T-helper 2 cell treated with Interferon-gamma antibody and Interleukin-4, amounts not matched to agents 5 μg/mL and 100 μg/mL, for 36 hours (primary cell): ENCODE data around the gene TMEM178A.

Experiments
- DNase-seq: peaks from one replicate; pipeline ENCODE4 v3.0.0; 2021; ENCODE audit warnings: low spot score
- H3K27ac Mint-ChIP-seq: one replicate; pipeline ENCODE4 v1.8.0; 2021; ENCODE audit warnings: mild to moderate bottlenecking, mixed read lengths
- H3K27me3 Mint-ChIP-seq: one replicate; pipeline ENCODE4 v1.8.0; 2021; ENCODE audit warnings: low read depth, mixed read lengths
- H3K36me3 Mint-ChIP-seq: one replicate; pipeline ENCODE4 v1.8.0; 2021; ENCODE audit warnings: low read depth, mixed read lengths
- H3K4me1 Mint-ChIP-seq: one replicate; pipeline ENCODE4 v1.8.0; 2021; ENCODE audit warnings: low read depth, mixed read lengths
- H3K4me3 Mint-ChIP-seq: one replicate; pipeline ENCODE4 v1.8.0; 2022; ENCODE audit warnings: mild to moderate bottlenecking, moderate library complexity, mixed read lengths
- H3K9me3 Mint-ChIP-seq: one replicate; pipeline ENCODE4 v1.8.0; 2021; ENCODE audit warnings: mixed read lengths

TMEM178A gene

DNA sequence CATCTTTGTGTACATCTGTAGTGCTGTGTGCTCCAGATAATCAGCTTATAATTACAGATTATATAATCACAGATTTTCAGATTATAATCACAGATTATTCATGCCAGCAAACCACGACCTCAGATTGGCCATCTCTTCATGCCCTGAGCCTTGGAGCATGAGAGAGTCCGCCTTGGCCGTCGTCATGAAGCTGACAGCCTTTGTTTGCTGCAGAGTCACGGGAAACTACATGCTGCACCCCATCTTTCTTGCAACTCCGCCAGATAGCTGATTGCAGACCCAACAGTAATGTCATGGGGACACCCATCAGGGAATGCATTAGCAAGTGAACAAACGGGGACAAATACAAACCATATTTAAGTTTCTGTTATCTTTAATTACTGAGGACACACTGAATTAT lies 7.3 kb downstream of the TMEM178A start:
- no peaks in the 10 kb centered on the region for H3K4me1 Mint-ChIP-seq
- no peak overlapping the region for H3K4me3 Mint-ChIP-seq
- peaks cover 37% of the 10 kb centered on the region for H3K27me3 Mint-ChIP-seq
- DNase-seq: no peak
- no peak overlapping the region for H3K27ac Mint-ChIP-seq
- no peaks in the 10 kb centered on the region for H3K36me3 Mint-ChIP-seq
- no peaks in the 10 kb centered on the region for H3K9me3 Mint-ChIP-seq

DNA sequence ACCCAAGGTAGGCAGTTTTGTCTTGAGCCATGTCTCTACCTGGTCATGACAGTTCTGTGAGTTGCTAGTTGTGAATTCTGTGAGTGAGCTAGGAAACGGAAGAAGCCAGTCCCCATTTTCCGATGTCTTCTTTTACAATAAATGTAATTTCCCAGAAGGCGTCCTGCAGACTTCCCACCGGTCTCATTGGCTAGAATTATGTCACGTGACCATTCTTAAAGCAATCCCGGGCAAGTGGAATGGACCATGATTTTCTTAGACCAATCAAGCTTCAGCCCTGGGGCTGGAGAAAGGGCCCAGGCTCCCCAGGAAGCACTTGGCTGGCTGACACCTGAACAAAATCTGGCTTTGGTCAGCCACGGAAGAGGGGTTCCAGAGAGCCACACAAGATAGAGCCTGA lies 10.6 kb downstream of the TMEM178A start:
- no peaks in the 10 kb centered on the region for H3K36me3 Mint-ChIP-seq
- H3K4me3 Mint-ChIP-seq: no peak overlapping the region
- no peak overlapping the region for H3K27ac Mint-ChIP-seq
- H3K9me3 Mint-ChIP-seq: no peaks in the 10 kb centered on the region
- peaks cover 26% of the 10 kb centered on the region for H3K27me3 Mint-ChIP-seq
- no peaks in the 10 kb centered on the region for H3K4me1 Mint-ChIP-seq
- DNase-seq: no peak

DNA sequence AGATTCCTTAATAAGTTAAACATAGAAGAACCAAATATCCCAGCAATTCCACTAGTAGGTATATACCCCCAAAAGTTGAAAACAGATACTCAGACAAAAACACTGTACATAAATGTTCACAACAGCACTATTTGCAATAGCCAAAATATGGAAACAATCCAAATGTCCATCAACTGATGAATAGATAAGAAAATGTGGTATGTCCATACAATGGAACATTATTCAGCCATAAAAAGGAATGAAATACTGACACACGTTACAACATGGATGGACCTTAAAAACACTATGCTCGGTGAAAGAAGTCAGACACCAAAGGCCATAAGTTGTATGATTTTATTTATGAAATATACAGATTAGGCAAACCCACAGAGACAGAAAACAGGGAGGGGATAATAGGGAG lies 12.5 kb downstream of the TMEM178A start:
- Mint-ChIP-seq H3K9me3 (no peaks in the 10 kb centered on the region), H3K27me3 (peaks cover 24% of the 10 kb centered on the region), H3K4me1 (no peaks in the 10 kb centered on the region), H3K27ac (no peak overlapping the region), H3K4me3 (no peak overlapping the region), H3K36me3 (no peaks in the 10 kb centered on the region)
- DNase-seq: no peak

DNA sequence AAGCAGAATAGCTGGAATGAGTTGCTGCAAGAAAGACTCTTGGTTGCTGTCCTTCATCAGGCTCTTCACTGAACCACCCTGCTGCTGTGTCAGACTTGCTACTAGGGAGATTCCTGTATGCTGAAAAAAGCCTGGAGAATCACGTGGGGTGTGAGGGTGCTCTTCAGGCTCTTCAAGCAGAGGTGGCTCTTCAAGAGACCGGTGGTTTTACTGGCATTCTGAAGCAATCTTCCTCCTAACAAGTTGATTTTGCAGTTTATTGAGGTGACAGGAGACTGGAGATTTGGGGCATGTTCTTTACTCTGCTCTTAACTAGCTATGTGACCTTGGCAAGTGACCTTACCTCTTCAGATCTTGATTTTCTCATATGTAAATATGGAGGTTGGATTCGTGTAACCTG lies 14.1 kb downstream of the TMEM178A start:
- Mint-ChIP-seq H3K4me1 (no peaks in the 10 kb centered on the region), H3K4me3 (no peak overlapping the region), H3K36me3 (no peaks in the 10 kb centered on the region), H3K27me3 (peaks cover 27% of the 10 kb centered on the region), H3K27ac (no peak overlapping the region), H3K9me3 (no peaks in the 10 kb centered on the region)
- no peak for DNase-seq

DNA sequence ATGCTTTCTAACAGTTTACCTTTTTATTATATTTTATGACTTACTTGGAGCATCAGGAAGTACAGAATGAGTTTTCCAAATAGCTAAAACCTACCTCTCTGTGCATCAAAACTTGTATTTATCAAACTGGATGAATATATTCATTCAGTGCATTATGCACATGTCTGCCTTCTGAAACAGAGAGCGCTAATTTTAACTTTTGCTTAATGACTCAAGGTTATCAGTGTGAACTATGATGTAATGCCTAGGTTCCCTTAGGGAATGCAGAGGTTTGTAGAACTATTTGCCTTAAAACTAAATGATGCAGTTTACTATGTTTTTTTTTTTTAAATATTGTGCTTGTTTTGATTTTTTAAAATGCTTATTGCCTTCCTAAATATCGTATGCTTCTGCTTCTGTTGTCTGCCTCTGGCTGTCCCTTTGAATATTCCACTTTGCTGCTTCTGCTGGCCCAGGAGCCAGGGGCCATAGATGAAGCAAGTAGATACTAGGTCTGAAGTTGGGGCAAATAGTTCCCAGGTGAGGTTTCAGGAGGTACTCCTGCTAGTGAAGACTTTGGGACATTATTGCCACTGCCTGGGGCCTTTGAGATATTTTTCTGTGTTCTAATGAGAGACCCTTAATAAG lies 16.5 kb downstream of the TMEM178A start:
- Mint-ChIP-seq H3K36me3 (no peaks in the 10 kb centered on the region), H3K27me3 (peaks cover 32% of the 10 kb centered on the region), H3K4me3 (no peak overlapping the region), H3K9me3 (no peaks in the 10 kb centered on the region), H3K4me1 (no peaks in the 10 kb centered on the region), H3K27ac (no peak overlapping the region)
- DNase-seq: no peak

DNA sequence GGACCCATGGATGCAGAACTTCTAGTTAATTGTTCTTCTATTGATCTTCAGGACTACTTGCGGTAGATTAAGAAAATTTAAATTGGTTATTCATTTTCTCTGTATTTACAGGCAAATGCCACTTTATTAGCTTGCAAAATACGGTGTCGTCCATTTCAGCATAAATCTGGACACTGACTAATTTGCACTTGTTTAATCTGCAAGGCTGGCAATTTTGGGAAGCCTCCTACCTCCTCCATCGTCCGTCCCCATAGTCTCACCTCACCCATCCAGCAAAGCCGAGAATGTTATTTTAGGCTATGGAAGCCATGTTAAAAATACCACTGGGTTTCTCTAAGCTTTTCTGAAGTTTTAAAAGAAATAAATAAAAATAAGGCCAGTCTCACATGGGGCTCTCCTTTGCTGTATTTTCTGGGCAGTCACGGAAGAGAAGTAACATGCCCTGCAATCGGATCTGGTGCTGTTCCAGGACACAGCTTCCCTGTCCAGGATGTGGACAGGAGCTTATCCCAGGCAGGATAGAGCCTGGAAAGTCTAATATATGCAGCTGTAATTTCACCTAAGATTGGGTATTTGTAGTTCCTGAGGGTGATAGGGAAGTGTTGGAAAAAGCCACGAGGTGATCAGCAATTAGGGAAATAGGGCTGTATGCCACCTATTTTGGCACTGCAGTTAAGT lies 17.4 kb downstream of the TMEM178A start:
- no peaks in the 10 kb centered on the region for H3K4me1 Mint-ChIP-seq
- H3K36me3 Mint-ChIP-seq: no peaks in the 10 kb centered on the region
- peaks cover 30% of the 10 kb centered on the region for H3K27me3 Mint-ChIP-seq
- no peak overlapping the region for H3K4me3 Mint-ChIP-seq
- no peak overlapping the region for H3K27ac Mint-ChIP-seq
- DNase-seq: no peak
- no peaks in the 10 kb centered on the region for H3K9me3 Mint-ChIP-seq

DNA sequence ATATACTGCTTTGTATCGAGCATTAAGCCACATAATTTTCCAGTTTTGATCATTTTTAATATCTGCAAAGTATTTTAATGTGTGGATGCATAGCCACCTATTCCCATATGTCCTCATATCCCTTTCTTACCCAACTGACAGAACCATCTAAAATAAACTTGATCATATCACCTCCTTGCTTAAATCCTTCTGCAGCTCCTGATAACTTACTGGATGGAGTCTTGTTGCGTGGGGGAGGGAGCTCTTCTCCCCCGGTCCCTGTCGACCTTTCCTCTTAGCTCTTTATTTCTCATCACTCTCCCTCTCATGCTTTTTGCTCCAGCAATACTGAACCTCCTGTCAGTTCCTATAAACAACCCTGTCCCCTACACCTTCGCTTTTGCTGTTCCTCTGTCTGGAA lies 18.7 kb downstream of the TMEM178A start:
- no peak for DNase-seq
- Mint-ChIP-seq H3K27ac (no peak overlapping the region), H3K4me3 (no peak overlapping the region), H3K27me3 (peaks cover 28% of the 10 kb centered on the region), H3K9me3 (no peaks in the 10 kb centered on the region), H3K4me1 (no peaks in the 10 kb centered on the region), H3K36me3 (no peaks in the 10 kb centered on the region)

DNA sequence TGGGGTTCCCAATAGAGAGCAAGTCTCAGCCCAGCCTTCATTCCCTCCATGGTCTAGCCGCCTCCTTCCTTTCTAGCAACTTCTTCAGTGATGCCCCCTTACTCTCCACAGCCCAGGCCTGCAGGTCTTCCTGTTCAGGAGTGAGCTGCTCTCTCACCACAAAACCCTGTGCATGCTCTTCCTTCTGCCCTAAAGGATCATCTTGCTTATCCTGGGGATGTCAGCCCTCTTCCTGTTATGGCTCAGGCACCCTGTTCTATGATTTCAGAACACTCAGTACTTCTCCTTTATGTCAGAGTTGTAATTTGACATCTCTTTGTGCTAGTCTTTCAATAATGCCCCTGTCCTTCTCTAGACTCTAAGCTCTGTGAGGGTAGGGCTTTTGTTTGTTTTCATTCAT lies 19.4 kb downstream of the TMEM178A start:
- Mint-ChIP-seq H3K4me1 (no peaks in the 10 kb centered on the region), H3K36me3 (no peaks in the 10 kb centered on the region), H3K4me3 (no peak overlapping the region), H3K27me3 (peaks cover 22% of the 10 kb centered on the region), H3K27ac (no peak overlapping the region), H3K9me3 (no peaks in the 10 kb centered on the region)
- DNase-seq: no peak

DNA sequence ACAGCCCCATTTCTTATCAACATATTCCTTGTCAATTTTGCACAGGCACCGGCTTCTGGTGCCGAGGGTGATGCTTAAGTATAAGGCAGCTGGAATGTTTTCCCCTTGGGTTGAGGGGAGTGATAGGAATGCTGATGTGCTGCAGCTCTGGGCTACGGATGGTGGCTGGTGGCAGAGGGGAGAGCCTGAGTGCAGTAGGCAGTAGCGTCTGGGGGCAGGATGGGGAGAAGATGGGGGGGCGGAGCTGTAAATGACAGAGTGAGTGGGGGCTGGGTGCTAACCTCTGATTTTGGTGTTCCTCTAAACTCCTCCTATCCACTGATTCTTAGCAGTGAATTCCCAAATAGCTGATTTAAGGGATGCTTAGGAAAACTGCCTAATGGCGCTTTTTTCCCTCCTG lies 20.7 kb downstream of the TMEM178A start:
- no peak for DNase-seq
- Mint-ChIP-seq H3K4me1 (no peaks in the 10 kb centered on the region), H3K36me3 (no peaks in the 10 kb centered on the region), H3K4me3 (no peak overlapping the region), H3K9me3 (no peaks in the 10 kb centered on the region), H3K27ac (no peak overlapping the region), H3K27me3 (peaks cover 20% of the 10 kb centered on the region)

DNA sequence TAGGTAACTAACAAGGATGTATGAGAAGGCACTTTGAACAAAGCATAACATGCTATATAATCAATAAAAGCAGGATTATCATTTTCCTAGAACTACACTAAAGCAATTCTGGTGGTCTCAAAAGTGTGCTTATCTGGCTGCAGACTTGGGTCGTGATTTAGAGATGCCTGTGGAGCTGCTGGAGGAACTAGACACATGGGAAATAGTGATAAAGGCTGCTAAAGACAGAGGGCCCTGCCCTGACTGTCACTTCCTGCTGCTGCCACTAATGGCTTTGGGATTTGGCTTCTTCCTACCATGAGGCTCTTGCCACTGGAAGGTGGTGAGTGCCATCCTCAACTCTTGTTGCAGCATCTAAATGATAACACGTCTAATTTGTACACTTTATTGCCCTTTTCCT lies 22.5 kb downstream of the TMEM178A start:
- no peaks in the 10 kb centered on the region for H3K9me3 Mint-ChIP-seq
- no peak for DNase-seq
- no peaks in the 10 kb centered on the region for H3K4me1 Mint-ChIP-seq
- no peak overlapping the region for H3K4me3 Mint-ChIP-seq
- H3K36me3 Mint-ChIP-seq: no peaks in the 10 kb centered on the region
- peaks cover 13% of the 10 kb centered on the region for H3K27me3 Mint-ChIP-seq
- H3K27ac Mint-ChIP-seq: no peak overlapping the region

DNA sequence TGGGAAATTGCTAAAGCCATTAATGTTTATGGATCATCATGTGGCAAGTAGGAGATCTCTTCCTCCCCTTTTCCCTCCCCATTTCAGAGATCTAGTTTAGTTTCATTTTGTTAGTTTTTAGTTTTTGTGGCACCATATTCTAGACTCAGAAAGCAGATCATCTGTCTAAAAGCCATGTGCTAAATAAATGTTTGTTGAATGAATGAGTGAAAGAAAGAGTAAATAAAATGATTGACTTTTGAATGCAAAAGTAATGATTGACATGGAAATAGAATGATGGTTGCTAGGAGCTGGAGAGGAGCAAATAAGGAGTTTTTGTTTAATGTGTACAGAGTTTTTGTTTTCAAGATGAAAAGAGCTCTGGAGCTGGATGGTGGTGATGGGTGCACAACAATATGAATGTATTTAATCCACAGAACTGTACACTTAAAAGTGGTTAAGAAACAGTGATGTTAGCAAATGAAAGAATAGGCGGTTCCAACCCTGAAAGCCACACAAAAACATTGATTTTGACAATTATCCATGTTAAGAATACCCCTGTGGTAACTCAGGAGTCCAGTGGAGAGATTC lies 23.6 kb downstream of the TMEM178A start:
- Mint-ChIP-seq H3K27ac (no peak overlapping the region), H3K27me3 (peaks cover 18% of the 10 kb centered on the region), H3K36me3 (no peaks in the 10 kb centered on the region), H3K9me3 (no peaks in the 10 kb centered on the region), H3K4me3 (no peak overlapping the region), H3K4me1 (no peaks in the 10 kb centered on the region)
- DNase-seq: no peak

DNA sequence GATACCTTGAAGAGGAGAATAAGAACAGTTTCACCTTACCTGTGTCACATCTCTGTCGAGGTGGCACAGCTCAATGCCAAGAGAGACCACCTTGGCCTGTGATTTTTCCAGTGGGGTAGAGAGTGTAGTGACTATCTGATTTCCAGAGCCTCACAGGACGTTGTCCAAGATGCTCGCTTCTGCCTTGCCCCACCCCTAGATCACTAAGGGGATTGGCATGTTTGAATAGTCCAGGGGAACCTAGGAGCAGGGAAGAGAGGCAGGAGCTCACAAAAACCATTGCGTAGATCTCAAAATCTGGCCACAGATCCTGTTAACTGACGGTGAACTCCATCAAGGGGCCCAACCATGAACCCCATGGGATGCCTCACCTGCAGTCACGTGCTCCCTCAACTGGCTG lies 24.2 kb downstream of the TMEM178A start:
- Mint-ChIP-seq H3K36me3 (no peaks in the 10 kb centered on the region), H3K4me3 (no peak overlapping the region), H3K9me3 (no peaks in the 10 kb centered on the region), H3K27ac (no peak overlapping the region), H3K4me1 (no peaks in the 10 kb centered on the region), H3K27me3 (peaks cover 16% of the 10 kb centered on the region)
- no peak for DNase-seq

DNA sequence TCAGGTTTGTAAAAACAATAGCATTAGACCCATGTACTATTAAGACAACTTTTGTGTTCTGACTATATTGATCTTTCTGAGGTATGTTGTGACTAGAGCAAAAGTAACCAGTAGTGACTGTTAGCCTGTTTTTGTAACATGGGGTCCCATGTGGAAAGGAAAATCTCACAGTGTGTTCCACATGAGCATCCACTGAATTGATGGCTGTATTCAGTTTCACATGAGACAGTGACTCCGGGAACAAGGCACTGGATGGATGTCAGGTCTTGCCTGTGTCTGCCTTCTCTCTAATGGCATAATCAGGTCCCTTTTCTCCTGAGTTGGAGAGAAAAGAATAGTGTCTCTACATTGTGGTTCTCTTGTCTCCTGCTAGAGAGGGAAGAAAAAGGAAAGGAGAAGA lies 27.5 kb downstream of the TMEM178A start:
- Mint-ChIP-seq H3K36me3 (no peaks in the 10 kb centered on the region), H3K27ac (no peak overlapping the region)
- no peak for DNase-seq

DNA sequence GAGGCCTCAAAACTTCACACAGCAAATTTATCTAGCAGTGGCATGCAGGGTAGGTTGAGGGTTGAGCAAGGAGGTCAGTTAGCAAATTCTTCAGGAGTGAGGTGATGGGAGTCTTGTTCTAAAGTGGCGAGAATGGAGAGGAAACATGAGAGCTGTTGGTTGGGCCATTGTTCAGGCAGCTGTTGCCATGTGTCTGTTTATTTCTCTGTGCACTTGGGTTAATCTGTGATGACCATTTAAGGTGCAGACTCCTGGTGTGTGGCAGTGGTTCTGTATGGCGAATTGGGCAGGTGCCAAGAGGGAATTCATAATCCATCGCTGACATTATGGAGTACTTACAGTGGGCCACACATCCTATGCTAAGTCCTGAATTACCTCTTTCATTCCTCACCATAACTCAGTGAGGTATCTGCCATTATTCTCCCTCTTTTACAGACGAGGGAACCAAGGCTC lies 30.4 kb downstream of the TMEM178A start:
- H3K9me3 Mint-ChIP-seq: peaks cover 11% of the 10 kb centered on the region
- no peak overlapping the region for H3K27ac Mint-ChIP-seq
- H3K36me3 Mint-ChIP-seq: no peaks in the 10 kb centered on the region

More for the DNA sequence above, 27.5 kb downstream of the TMEM178A start:
- Mint-ChIP-seq H3K9me3 (no peaks in the 10 kb centered on the region), H3K27me3 (peaks cover 23% of the 10 kb centered on the region), H3K4me3 (no peak overlapping the region), H3K4me1 (no peaks in the 10 kb centered on the region)

More for the DNA sequence above, 30.4 kb downstream of the TMEM178A start:
- no peak for DNase-seq
- H3K4me3 Mint-ChIP-seq: no peak overlapping the region
- no peaks in the 10 kb centered on the region for H3K4me1 Mint-ChIP-seq
- peaks cover 26% of the 10 kb centered on the region for H3K27me3 Mint-ChIP-seq
